Kidney tubule cell (primary cell): ENCODE data around the gene RLN1.
"Not testable (repeated sequence)": the region's sequence is repeated elsewhere in the genome, so short reads cannot be mapped to it uniquely, and the experiment has no call there.

Source experiments
- DNase-seq: peaks from one replicate; pipeline ENCODE4 v3.0.0-alpha.2; 2018; ENCODE audit warnings: low spot score

Gene RLN1, protein sequence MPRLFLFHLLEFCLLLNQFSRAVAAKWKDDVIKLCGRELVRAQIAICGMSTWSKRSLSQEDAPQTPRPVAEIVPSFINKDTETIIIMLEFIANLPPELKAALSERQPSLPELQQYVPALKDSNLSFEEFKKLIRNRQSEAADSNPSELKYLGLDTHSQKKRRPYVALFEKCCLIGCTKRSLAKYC

DNA sequence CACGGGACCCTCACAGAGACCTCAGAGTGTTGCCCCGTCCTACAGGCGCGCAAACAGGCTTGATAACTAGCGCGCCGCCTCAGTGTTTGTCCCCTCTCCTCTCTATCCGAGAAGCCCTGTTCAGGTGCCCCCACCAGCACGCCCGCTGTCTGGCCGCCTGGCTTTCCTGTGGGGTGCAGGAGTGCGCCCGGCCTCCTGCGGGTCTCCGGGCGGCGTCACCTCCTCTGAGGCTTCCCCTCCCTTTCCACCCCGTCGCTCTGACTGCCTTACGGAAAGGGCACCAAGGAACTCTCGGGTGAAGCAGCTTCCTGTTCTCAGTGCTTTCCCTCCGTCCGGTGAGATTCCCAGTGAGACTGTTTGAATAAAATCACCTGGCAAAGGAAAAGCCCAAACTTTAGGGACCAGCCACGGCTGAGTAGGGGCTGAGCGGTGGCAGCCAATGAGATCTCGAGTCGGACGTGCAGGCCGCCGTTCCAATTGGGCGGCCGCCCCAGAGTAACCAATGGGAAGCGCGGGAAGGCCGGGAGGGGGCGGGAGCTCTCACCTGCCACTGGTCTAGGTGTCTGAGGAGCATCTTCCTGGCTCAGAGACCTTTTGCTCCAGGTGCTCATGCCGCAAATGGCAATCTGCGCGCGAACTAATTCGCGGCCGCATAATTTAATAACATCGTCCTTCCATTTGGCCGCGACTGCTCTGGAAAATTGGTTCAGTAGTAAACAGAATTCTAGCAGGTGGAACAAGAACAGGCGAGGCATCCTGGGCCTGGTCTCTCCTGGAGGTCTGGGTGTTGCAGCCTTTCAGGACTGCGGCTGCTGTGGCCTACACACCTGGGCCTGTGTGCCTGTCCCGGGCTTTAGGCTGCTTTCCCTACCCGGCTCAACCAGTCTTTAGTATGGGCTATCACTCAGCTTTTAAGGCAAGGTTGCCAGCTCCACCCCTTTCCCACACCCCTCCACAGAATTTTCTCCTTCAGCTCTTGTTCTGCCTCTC is at the start of gene RLN1:
TSS of gene RLN1 (minus strand) at position 885 of the 990 bp plus-strand sequence. CDS start at position 755, 130 bp downstream.
- peak; percentile 12 for DNase-seq

DNA sequence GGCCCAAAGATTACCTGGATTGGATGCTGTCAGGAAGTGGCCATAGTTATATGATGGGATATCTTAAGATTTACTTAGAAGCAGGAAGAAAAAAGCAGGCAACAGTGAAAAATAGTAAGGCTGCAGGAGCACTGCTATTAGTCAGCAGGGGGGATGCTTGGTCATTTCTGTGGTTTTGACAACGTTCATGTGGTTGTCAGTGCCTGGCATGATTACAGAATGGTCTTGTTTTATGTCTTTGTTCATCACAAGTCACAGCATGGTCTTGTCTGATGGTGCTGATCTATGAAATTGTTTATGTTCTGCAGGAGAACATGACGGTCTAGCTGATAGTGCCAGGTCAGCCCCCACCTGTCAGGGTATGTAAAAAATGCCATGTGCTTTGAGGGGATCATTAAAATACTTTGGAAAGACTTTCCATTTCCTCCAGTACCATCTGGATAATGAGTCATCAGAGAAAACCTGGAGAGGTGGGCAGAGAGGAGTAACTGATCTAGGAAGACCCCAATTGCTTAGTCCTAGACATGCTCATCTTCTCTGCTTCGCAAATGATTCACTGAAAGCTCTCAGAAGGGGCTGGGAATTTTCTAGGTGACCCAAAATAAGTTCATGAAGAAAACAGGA is 49.5 kb upstream of the RLN1 start:
- DNase-seq: peak; percentile 85

DNA sequence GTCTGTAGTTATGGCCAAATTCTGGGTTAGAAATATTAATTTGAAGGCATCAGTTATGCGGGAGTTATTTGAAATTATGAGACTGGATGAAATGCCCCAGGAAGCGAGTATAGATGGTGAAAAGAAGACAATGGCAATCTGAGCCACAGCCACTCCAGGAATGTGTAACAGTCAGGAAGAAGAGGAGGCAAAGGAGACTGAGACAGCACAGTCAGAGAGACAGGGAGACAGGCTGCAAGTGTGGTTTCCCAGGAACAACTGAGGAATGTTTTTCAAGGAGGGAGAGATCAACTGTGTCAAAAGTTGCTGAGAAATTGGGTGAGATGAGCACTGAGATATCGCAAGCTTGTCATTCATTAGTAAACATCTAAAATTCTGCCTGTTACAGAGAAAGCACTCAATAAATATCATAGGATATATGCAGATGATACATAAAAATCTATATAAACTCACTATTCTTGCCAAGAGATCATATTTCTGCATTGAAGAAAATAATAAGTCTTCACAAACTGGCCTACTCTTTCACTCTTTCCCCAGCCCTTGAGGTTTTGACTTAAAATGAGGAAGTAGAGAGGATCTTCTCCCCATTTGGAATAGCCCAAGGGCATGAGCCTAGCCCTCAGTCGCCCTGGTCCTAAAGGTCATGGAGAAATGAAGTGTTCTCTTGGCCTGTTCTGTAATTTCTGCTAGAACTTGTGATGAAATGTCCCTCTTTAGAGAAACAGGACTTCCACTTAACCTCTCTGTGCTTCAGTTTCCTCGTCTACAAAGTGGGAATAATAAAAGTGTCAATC is 48.5 kb upstream of the RLN1 start:
- peak; percentile 60 for DNase-seq

DNA sequence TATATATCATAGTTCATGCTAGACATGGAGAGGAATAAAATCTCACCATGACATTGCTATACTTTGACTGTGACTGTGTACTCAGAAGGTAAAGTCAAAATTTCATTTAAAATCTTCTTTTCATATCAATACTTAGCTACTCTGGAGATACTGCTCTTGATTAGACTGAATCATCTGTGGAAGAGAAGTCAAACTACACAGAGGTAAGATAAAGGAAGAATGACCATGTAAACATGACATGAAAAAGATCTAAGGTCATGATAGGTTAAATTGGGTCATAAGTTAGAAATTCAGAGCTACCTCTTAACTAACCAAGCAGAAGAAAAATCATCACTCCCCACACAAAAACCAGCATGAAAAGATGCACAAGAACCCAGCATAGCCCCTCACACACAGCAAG is 44.8 kb upstream of the RLN1 start:
- no peak for DNase-seq

DNA sequence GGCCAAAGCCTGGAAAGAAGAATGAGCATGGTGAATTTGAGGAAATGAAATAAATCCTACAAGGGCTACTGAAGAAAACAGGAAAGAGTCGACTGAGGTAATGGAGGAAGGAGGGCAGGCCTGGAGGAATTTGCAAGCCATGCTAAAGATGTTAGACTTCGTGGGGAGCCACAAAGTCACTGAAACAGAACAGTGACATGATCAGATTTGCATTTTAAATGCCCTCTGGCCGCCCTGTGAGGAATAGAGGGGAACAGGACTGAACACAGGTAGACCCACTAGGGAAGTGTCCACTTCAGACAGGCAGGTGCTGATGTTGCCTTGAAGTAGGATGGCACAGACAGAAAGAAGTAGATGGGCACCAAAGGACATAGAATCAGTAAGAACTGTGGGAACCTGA is 42.8 kb upstream of the RLN1 start:
- no peak for DNase-seq

DNA sequence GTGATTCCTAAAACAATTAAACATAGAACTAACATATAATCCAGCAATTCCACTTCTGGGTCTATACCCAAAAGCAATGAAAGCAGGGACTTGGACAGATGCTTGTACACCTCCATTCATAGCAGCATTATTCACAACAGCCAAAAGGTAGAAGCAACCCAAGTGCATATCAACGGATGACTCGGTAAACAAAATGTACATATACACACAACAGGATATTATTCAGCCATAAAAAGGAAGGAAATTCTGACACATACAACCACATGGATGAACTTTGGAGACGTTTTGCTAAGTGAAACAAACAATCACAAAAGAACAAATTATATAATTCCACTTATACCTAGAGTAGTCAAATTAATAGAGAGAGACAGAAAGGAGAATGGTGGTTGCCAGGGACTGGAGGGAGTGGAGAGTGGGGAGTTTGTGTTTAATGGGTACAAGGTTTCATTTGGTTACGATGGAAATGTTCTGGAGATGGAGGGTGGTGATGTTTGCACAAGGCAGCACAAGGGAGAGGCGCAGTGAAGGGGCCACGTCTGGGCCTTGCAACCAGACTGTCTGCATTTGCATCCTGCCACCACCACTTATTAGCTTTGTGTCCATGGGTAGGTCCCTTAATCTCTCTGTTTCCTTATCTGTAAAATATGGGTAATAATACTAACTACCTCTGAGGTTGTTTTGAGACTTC is 36.3 kb upstream of the RLN1 start:
- no peak for DNase-seq

DNA sequence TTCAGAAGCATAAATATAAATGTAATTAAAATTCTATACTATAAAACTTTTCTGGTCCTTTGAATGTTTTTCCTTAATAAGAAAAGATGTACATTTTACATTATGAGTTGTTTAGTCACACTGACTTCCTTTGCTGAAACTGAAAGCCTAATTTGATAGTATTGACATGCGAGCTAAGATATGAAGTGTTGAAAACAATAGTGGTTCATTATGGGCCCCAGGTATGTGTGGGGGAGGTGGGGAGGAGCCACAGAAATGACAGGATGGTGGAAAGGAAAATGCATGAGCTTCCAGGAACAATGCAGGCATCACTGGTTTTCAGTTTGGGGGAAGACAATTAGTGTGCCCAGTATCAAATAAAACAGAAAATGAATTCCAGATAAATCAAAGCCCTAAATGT is 35.4 kb upstream of the RLN1 start:
- DNase-seq: no peak

DNA sequence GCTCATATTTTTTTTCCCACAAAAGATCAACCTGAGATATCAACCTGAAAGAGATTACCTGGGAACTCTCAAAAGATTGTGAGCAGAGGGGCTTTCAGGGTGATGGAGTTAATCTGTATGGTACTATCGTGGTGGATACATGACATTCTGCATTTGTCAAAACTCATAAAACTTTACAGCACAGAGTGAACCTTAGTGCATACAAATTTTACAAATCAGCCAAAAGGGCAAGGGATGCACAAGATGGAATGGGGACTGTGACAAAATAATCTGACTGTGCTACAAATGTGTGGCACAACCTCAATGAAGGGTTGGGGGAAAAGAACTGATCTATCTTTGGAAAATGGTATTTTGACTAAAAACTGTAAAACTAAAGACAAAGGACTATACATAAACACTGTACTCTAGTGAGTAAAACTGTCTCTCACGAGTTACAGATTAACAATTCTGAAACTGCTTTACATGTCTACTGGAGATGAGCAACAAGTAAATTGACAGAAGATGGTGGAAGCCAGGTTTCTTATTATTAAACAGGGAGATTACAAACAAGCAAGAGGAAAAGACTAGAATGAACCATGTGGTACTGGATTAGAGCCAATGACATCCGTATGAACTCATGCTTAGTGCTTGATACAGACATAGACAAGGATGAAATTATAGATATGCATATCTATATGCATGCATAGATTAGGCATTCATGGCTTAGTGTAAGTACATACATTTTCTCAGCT is 24.8 kb upstream of the RLN1 start:
- DNase-seq: peak; percentile 40

DNA sequence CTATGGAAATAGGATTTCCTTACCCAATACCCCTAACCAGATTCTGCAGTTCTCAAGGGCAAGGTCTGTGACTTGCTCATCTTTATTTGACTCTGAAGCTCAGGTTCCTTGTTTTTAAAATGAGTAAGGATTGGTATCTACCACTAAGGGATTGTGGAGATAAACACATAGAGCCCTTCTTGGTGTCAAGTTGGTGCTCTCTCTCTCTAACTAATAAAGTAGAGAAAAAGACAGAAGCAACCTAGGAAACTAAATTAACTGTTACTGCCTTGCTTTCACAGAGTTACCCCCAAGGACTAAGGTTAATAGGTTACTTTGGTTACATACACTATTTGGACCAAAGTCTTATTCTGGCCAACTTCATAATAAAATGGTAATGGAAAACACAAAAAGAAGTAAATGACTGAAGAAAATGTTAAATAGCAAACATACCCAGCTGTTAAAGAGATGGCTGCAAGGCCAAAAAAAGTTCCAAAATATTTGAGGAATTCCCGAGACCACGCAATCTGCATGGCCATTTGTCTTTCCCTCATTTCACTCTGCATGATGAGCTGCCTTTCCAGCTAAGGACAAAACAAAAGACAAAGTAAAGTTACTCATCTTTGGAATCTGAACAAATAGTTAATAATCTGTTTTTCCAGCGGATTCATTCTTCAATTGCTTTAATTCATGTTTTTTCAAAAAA is 21.8 kb upstream of the RLN1 start:
- DNase-seq: no peak

DNA sequence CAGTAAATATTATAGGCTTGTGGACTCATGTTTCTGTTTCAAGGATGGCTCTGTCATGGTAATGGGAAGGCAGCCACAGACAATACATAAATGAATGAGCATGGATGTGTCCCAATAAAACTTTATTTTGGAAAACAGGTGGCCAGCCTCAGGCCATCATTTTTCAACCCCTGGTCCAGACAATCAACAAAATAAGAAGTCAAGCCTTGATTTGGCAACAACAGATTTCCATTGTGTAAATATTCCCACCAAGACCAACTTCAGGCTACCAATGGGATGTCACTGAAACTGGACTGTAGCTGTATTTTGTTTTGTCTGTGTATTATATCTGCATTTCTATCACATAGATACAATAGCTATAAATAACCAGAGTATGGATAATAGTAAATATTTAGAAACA is 20.7 kb upstream of the RLN1 start:
- DNase-seq: no peak

DNA sequence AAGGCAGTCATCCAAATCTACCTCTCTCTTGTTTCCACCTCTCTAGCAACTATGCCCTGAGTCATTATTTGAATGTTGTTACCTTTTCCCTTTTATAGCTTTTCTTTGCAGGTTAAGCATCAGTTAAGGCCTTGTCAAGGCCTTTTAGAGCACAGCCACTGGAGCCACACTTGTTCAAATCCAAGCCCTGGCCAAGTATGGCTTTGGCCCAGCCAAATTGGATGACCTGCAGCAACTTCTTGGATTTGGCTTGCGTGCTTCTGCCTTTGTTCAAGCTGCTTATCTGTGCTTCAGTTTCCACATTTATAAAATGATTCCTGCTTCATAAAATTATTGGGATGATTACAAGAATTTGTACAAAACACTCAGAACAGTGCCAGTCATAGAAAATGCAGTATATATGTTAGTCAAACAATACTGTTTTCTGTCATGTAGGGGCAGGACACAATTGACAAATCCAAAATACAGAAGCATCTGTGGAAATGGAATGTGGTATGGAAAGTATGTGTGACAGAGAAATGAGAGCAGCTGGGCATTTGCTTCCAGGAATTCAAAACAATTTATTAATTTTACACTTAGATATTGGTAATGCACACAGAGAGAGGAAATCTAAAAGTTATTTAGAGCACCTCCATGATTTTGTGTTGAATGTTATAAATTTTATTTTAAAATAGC is 17.9 kb upstream of the RLN1 start:
- no peak for DNase-seq

DNA sequence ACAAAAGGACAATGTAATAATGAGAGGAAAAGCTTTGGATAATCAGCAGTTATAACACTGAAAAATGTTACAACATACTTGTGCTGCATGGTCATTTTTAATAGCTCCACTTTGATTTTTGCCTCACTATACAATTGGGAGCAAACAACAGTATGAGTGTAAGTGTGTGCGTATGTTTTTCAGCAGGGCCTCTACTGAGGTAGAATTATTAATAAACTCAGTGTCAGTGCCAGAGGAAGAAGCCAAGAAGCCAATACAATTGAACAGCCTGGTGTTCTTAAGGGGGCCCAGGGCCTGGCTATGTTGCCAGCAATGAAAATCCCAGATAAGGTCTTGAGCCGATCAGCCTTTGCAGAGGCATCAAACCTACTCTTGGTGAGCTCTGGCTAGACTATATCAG is 16.1 kb upstream of the RLN1 start:
- no peak for DNase-seq

DNA sequence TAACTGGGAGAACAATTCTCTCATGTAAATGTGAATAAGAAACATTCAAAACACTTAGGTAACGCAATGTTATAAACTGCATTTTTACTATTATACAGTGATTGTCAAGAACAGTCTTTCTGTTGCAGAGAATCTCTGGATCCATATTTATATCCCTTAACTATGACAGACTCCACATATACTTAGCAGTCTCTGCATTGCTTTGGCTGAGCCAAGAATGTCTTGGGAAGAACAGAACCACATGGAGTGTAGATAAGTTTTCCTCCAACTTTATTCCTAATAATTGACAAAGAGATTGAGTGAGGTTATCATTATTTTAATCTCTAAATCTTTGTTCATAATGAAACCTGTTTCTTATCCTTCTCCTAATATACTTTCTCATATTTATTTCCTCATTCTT is 15.6 kb upstream of the RLN1 start:
- no peak for DNase-seq

DNA sequence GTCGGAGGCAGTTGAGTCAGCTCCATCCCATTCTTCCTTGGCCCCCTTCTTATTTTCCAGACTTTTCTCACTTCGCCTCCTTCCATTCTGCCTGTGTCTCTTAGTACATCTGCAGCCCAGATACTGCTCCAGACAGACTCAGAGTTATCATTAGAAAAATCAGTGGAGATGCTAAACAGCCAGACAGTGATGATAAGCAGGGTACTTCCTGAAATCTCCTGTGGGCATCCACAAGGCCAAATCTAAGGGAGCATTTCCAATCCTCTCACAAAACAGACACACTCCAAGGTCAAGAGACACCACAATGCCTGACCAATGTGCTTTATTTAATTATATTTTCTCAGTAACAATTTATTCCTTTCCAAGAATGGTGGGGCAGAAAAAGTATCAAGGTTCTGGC is 14.5 kb upstream of the RLN1 start:
- no peak for DNase-seq

DNA sequence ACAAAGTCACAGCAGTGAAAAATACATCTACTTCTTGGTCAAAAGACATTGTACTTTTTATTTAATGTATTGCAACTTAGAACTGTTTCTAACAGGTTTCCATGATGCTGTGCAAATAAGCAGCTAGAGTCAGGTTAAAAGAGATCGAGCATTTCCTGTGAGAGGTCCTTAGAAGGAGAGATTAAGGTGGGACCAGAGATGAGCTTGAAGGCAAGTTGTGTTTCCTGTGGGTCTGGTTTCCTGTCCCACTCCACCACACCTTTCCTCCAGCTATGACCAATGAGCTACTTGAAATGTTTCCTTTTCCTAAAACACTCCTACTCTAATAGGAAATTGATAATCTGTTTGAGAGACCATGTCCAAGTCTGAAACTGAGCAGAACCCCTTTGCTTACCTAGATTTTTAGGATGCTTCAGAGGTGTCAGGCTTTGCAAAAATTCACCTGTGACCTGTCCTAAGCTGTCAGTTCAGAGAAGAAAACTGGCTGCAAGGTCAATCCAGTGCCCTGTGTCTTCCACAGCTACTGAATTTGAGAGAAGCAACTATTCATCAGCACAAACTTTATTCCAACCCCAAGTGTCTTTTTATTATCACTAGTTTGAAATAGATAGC is 13.1 kb upstream of the RLN1 start:
- DNase-seq: no peak

DNA sequence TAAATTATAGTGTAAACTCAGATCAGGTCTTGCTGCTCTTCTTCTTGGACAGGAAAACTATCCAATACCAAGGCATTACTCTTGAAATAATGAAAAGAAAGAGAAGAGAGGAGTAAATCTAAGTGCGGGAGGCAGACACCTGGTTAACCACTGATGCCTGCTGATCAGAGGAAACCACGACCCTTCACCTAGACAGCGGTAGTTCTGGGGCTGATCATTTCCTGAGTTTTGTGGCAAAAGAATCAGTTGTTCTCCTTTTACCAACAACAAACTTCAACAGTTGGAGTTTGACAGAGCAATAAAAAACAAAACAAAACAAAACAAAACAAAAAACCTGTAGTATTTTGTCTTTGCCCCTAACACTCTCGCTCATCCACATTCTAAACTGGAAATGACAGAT is 3.0 kb downstream of the RLN1 start:
- DNase-seq: no peak

DNA sequence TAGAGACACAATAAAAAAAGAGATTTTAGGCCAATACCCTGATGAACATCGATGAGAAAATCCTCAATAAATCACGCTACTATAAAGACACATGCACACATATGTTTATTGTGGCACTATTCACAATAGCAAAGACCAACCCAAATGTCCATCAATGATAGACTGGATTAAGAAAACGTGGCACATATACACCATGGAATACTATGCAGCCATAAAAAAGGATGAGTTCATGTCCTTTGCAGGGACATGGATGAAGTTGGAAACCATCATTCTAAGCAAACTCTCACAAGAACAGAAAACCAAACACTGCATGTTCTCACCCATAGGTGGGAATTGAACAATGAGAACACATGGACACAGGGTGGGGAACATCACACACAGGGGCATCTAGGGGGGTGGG is 8.4 kb downstream of the RLN1 start:
- DNase-seq: not testable (repeated sequence)

DNA sequence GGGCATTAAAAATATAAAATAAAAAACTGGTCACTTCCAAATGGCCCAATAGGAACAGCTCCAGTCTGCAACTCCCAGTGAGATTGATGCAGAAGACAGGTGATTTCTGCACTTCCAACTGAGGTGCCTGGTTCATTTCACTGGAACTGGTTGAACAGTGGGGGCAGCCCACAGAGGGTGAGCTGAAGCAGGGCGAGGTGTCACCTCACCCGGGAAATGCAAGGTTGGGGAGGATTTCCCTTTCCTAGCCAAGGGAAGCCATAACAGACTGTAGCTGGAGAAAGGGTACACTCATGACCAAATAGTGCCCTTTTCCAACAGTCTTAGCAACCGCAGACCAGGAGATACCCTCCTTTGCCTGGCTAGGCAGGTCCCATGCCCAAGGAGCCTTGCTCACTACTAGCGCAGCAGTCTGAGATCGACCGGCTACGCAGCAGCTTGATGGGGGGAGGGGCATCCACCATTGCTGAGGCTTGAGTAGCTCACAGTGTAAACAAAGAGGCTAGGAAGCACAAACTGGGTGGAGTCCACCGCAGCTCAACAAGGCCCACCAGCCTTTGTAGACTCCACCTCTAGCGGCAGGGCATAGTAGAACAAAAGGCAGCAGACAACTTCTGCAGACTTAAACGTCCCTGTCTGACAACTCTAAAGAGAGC is 12.7 kb downstream of the RLN1 start:
- no peak for DNase-seq

DNA sequence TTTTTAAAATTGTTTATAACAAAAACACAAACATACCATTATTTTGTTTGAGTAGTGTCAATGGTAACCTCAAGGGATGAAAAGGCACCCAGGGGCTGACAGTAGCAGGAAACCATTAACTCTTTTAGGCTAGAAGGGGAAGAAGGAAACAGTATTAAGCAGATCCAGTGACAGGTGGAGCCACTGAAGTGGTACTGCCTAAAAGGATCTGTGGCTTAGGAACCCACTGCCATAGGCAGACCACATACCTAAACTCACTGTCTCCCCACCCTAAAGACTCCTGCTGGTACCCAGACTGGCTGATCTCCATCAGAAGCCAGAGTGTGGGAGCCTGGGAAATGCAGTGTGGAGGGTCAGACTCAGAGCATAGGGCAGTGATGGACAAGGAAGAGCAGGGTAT is 13.5 kb downstream of the RLN1 start:
- DNase-seq: no peak
